IPS-NIHi7 (cell line): Measurements from ENCODE around the gene TCFL5.

Experiments
- DNase-seq: peaks from one replicate; pipeline ENCODE4 v3.0.0; 2012; ENCODE audit warnings: mixed read lengths; ENCODE audit errors: extremely low spot score

TCFL5 gene

GRCh38 chr20:62834967-62835730, 26.5 kb downstream of the TCFL5 start:
- no peak for DNase-seq

- DNase-seq: no peak
Measured at GRCh38 chr20:62832951-62833391, 28.7 kb downstream of the TCFL5 start.

- peak; percentile 49 for DNase-seq
Measured at GRCh38 chr20:62832212-62832922, 29.3 kb downstream of the TCFL5 start.

- no peak for DNase-seq
Measured at GRCh38 chr20:62831854-62832211, 29.8 kb downstream of the TCFL5 start.

GRCh38 chr20:62831361-62831788, 30.2 kb downstream of the TCFL5 start:
- DNase-seq: no peak

GRCh38 chr20:62830821-62831220, 30.8 kb downstream of the TCFL5 start:
- no peak for DNase-seq

GRCh38 chr20:62830251-62830650, 31.4 kb downstream of the TCFL5 start:
- no peak for DNase-seq

- no peak for DNase-seq
Measured at GRCh38 chr20:62829231-62830230, 32.1 kb downstream of the TCFL5 start.

GRCh38 chr20:62828511-62829230, 33.0 kb downstream of the TCFL5 start:
- DNase-seq: no peak

- DNase-seq: no peak
Measured at GRCh38 chr20:62828051-62828450, 33.6 kb downstream of the TCFL5 start.

GRCh38 chr20:62827311-62828038, 34.1 kb downstream of the TCFL5 start:
- no peak for DNase-seq

- no peak for DNase-seq
Measured at GRCh38 chr20:62826646-62827310, 34.8 kb downstream of the TCFL5 start.

GRCh38 chr20:62825986-62826645, 35.5 kb downstream of the TCFL5 start:
- DNase-seq: no peak

GRCh38 chr20:62825333-62825985, 36.2 kb downstream of the TCFL5 start:
- no peak for DNase-seq

GRCh38 chr20:62824476-62825332, 36.9 kb downstream of the TCFL5 start:
- peak; percentile 83 for DNase-seq

GRCh38 chr20:62823688-62824475, 37.7 kb downstream of the TCFL5 start:
- peak; percentile 79 for DNase-seq
